MM.1S (cell line): ENCODE data around the gene ARAP3.

Experiments used
- EZH2 ChIP-seq: fragments of 300-600 bp; sonication (generic); optimal IDR thresholded peaks from 2 replicates; pipeline ENCODE3; 2017; ENCODE audit warnings: low read depth, mild to moderate bottlenecking, antibody characterized with exemption, low read length, mixed read lengths
- TF ChIP-seq, protein P1 (sequence below): fragments of 300-600 bp; sonication (generic); IDR thresholded peaks from 2 replicates; pipeline ENCODE4 v1.5.1; 2016; ENCODE audit warnings: antibody characterized with exemption, low read length, mixed read lengths

DNA sequence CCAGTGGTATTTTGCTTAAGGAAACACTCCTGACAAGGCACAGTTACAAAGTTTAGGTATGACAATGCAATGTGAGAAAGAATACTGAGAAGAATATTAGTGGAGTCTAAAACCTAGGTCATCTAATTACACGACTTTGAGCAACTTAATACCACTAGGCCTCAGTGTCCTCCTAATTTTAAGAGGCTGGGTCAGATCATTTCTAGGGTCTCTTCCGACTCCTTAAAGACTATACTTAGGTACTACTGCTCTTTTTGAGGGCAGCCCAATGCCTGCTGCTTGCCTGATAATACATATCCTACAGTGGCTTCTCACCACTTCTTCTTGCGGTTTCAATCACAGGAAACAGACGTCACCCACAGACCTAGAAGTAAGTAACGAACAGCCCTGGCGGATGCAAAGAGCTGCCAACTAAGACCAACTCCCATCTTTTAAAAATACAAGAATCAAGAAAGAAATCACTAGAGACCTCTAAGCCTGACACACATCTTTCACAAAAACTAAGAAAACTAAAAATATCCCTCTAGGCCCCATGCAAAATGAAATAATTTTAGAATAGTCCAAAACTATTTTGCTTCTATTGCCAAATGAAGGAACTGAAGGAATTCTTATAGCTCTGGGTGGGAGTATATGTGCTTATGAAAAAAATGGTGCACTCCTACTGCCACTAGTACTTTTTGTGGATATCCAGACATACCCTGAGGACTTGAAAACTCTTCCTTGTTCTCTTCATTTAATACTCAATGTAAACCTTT is 76.3 kb downstream of the ARAP3 start:
- TF ChIP-seq, protein P1, sequence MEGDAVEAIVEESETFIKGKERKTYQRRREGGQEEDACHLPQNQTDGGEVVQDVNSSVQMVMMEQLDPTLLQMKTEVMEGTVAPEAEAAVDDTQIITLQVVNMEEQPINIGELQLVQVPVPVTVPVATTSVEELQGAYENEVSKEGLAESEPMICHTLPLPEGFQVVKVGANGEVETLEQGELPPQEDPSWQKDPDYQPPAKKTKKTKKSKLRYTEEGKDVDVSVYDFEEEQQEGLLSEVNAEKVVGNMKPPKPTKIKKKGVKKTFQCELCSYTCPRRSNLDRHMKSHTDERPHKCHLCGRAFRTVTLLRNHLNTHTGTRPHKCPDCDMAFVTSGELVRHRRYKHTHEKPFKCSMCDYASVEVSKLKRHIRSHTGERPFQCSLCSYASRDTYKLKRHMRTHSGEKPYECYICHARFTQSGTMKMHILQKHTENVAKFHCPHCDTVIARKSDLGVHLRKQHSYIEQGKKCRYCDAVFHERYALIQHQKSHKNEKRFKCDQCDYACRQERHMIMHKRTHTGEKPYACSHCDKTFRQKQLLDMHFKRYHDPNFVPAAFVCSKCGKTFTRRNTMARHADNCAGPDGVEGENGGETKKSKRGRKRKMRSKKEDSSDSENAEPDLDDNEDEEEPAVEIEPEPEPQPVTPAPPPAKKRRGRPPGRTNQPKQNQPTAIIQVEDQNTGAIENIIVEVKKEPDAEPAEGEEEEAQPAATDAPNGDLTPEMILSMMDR, result no peak
- no peak for TF ChIP-seq EZH2
